ENCODE data around the gene RBM19.

Gene RBM19

GRCh38 chr12:113772505-113773030 is 193.6 kb downstream of the RBM19 start:
- TF ChIP-seq CTCF (IDR thresholded peaks at IDR 0.05; ENCODE audit: borderline replicate concordance, insufficient read depth, low read depth, low read length) = no peak
- no peak overlapping the region for H3K4me3 ChIP-seq (ENCODE audit: low read depth, low read length)

- no peak for TF ChIP-seq CTCF (IDR thresholded peaks at IDR 0.05; ENCODE audit: borderline replicate concordance, insufficient read depth, low read depth, low read length)
- no peak overlapping the region for H3K4me3 ChIP-seq (ENCODE audit: low read depth, low read length)
These were observed 195.7 kb downstream of the RBM19 start for GRCh38 chr12:113770389-113770865.

DNA sequence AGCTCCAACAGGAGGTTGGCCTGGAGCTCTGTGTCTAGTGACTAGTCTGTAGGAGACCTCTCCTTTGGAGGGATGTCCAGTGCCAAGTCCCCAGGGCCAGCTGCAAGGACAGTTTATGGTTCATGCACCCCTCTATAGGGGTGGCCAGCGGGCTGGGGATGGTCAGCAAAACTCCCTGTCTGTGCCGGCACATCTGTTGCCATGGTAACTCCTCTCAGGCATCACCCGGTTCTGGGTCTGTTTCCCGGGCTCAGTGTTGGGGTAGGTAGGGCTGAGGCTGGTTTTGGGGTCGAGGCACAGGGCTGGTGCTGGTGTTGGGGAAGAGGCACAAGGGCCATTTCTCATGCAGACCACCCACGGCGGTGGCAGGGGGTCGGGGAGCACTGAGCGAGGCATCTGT is 196.8 kb downstream of the RBM19 start:
- no peak for TF ChIP-seq CTCF (IDR thresholded peaks at IDR 0.05; ENCODE audit: borderline replicate concordance, insufficient read depth, low read depth, low read length)

GRCh38 chr12:113768850-113769249 is 197.3 kb downstream of the RBM19 start:
- TF ChIP-seq CTCF (IDR thresholded peaks at IDR 0.05; ENCODE audit: borderline replicate concordance, insufficient read depth, low read depth, low read length) = no peak
- no peak overlapping the region for H3K4me3 ChIP-seq (ENCODE audit: low read depth, low read length)

More for the DNA sequence above, 196.8 kb downstream of the RBM19 start:
- H3K4me3 ChIP-seq (ENCODE audit: low read depth, low read length) = no peak overlapping the region

GRCh38 chr12:113766879-113767878 is 198.9 kb downstream of the RBM19 start:
- no peak for TF ChIP-seq CTCF (IDR thresholded peaks at IDR 0.05; ENCODE audit: borderline replicate concordance, insufficient read depth, low read depth, low read length)
- no peak overlapping the region for H3K4me3 ChIP-seq (ENCODE audit: low read depth, low read length)
